HepG2 (cell line): ENCODE data around the gene TAF5. TPM values are rescaled to one million over a fixed set of nuclear protein-coding genes. Genes with fewer than 3 reads are reported as not detected.

Experiments used
- ATAC-seq: fragments of 200-7000 bp; cut with Tn5 transposase; 3 replicates; pipeline ENCODE4 v1.9.1; 2020; ENCODE audit warnings: mild to moderate bottlenecking, moderate library complexity
- BruUV-seq: library from RNA; stranded (reverse); fragments of 400-500 nt; replicated peaks from 2 replicates; lab custom pipeline; 2021; lab: Mats Ljungman, UMichigan
- CTCF ChIA-PET: fragments of 300-600 bp; formaldehyde crosslinking; extraction: SDS; loops from one replicate; lab custom pipeline; 2021; ENCODE audit warnings: low total read pairs, inconsistent platforms, low intra/inter-chr PET ratio; lab: Yijun Ruan, JAX
- POLR2A ChIA-PET: fragments of 350-600 bp; sonication (Branson Sonifier 250); formaldehyde crosslinking; loops from one replicate; lab custom pipeline; 2020; ENCODE audit warnings: antibody characterized with exemption, inconsistent platforms; lab: Yijun Ruan, JAX
- DNase-seq: peaks from one replicate; pipeline ENCODE4 v3.0.0-alpha.2; 2015; ENCODE audit warnings: low spot score
- FAIRE-seq: peaks from 3 replicates; lab custom pipeline; 2011; peaks lifted over from hg19 to GRCh38; lab: Jason Lieb, UNC
- H2AFZ ChIP-seq: one replicate; pipeline ENCODE4 v1.6.1; 2011; ENCODE audit warnings: low read length, inconsistent platforms
- H3K27ac ChIP-seq: fragments of 300-600 bp; 3 replicates; pipeline ENCODE4 v1.8.0; 2011; ENCODE audit warnings: mixed run types, mild to moderate bottlenecking, mixed read lengths, low read length, inconsistent platforms; ENCODE audit not compliant: insufficient read depth; ENCODE audit errors: extremely low read length
- H3K27me3 ChIP-seq, 2 experiments: fragments of 200-600 bp in 1 of 2; 2 replicates in 1 of 2; 3 replicates in 1 of 2; pipeline versions ENCODE4 v1.6.0 to v1.8.0; 2011; ENCODE audit warnings: low read length in 2 of 2, mild to moderate bottlenecking in 2 of 2, moderate library complexity in 2 of 2, inconsistent platforms in 1 of 2; ENCODE audit not compliant: insufficient read depth in 2 of 2, control insufficient read depth in 1 of 2
- H3K36me3 ChIP-seq, 2 experiments: fragments of 200-600 bp in 1 of 2; replicated peaks in 1 of 2; 2 replicates in 1 of 2; 3 replicates in 1 of 2; pipeline versions ENCODE4 v1.5.1 to v1.8.0; 2011; ENCODE audit warnings: low read length in 2 of 2, inconsistent platforms in 1 of 2; ENCODE audit not compliant: insufficient read depth in 2 of 2, control insufficient read depth in 1 of 2
- H3K4me1 ChIP-seq: 2 replicates; pipeline ENCODE4 v1.5.1; 2012; ENCODE audit warnings: low read length, inconsistent platforms; ENCODE audit not compliant: insufficient read depth
- H3K4me2 ChIP-seq: 2 replicates; pipeline ENCODE4 v1.6.0; 2011; ENCODE audit warnings: low read depth, low read length, inconsistent platforms
- H3K4me3 ChIP-seq, 3 experiments: fragments of 200-600 bp in 1 of 3; sonication (generic), shearing (Covaris generic) in 1 of 3; replicated peaks in 1 of 3; 2 replicates each; pipeline ENCODE4 v1.5.1; 2011 to 2016; ENCODE audit warnings: low read length in 3 of 3, inconsistent platforms in 2 of 3, low read depth in 2 of 3, mild to moderate bottlenecking in 2 of 3, control low read depth in 1 of 3, mixed read lengths in 1 of 3; ENCODE audit not compliant: insufficient read depth in 1 of 3
- H3K79me2 ChIP-seq: one replicate; pipeline ENCODE4 v1.6.1; 2011; ENCODE audit warnings: low read length, inconsistent platforms; ENCODE audit not compliant: insufficient read depth
- H3K9ac ChIP-seq: 2 replicates; pipeline ENCODE4 v1.6.0; 2011; ENCODE audit warnings: mild to moderate bottlenecking, low read depth, low read length, inconsistent platforms; ENCODE audit not compliant: insufficient read depth
- H3K9me3 ChIP-seq: 2 replicates; pipeline ENCODE4 v1.5.1; 2012; ENCODE audit warnings: mild to moderate bottlenecking, low read length
- H4K20me1 ChIP-seq: 2 replicates; pipeline ENCODE4 v1.6.0; 2011; ENCODE audit warnings: inconsistent platforms, mild to moderate bottlenecking, low read length, moderate library complexity; ENCODE audit not compliant: insufficient read depth
- CBX2 ChIP-seq, 2 experiments: fragments of 200-600 bp in 1 of 2; sonication (generic); formaldehyde crosslinking in 1 of 2; IDR thresholded peaks; 2 replicates each; pipeline versions ENCODE4 v1.7.0 to v1.8.1; 2018 to 2022; ENCODE audit warnings: low read depth in 2 of 2, low read length in 1 of 2, mild to moderate bottlenecking in 1 of 2, missing genetic modification reagents in 1 of 2
- FOXA1 ChIP-seq, 2 experiments: fragments of 450-650 bp in 1 of 2; sonication (generic) in 1 of 2; formaldehyde crosslinking in 1 of 2; IDR thresholded peaks; 2 replicates each; pipeline versions ENCODE4 v1.4.0 to v1.6.1; 2016 to 2020; ENCODE audit warnings: missing genetic modification reagents in 1 of 2
- REL ChIP-seq: sonication (generic); formaldehyde crosslinking; conservative IDR thresholded peaks from 2 replicates; pipeline ENCODE4 v1.8.0; 2022; ENCODE audit warnings: mild to moderate bottlenecking, missing genetic modification reagents, moderate library complexity
- RXRA ChIP-seq: sonication (generic); formaldehyde crosslinking; IDR thresholded peaks from 2 replicates; pipeline ENCODE4 v1.5.1; 2020; ENCODE audit warnings: missing genetic modification reagents
- SP4 ChIP-seq: sonication (generic); formaldehyde crosslinking; IDR thresholded peaks from 2 replicates; pipeline ENCODE4 v1.8.1; 2023; ENCODE audit warnings: mild to moderate bottlenecking, missing genetic modification reagents
- STAG1 ChIP-seq: sonication (generic); formaldehyde crosslinking; IDR thresholded peaks from 2 replicates; pipeline ENCODE4 v1.4.0; 2020; ENCODE audit warnings: missing genetic modification reagents
- SUZ12 ChIP-seq: fragments of 150-350 bp; IDR thresholded peaks from 2 replicates; pipeline ENCODE4 v1.6.1; 2014; ENCODE audit warnings: low read depth, low read length
- ZMYM3 ChIP-seq: sonication (generic); formaldehyde crosslinking; IDR thresholded peaks from 2 replicates; pipeline ENCODE4 v1.5.1; 2020; ENCODE audit warnings: mild to moderate bottlenecking, missing genetic modification reagents
- ZNF232 ChIP-seq: sonication (generic); formaldehyde crosslinking; IDR thresholded peaks from 2 replicates; pipeline ENCODE4 v1.4.0; 2020; ENCODE audit warnings: missing genetic modification reagents, borderline replicate concordance
- ZNF251 ChIP-seq: sonication (generic); formaldehyde crosslinking; IDR thresholded peaks from 2 replicates; pipeline ENCODE4 v1.9.0; 2021; ENCODE audit warnings: mild to moderate bottlenecking, missing genetic modification reagents
- ZNF274 ChIP-seq: sonication (generic); formaldehyde crosslinking; IDR thresholded peaks from 2 replicates; pipeline ENCODE4 v1.5.1; 2020; ENCODE audit warnings: mild to moderate bottlenecking, missing genetic modification reagents
- ZNF557 ChIP-seq: sonication (generic); formaldehyde crosslinking; IDR thresholded peaks from 2 replicates; pipeline ENCODE4 v1.4.0; 2020; ENCODE audit warnings: missing genetic modification reagents
- WGBS: methylation state at CpG from one replicate; pipeline ENCODE4 v1.1.6; 2017; ENCODE audit warnings: low lambda C conversion rate; 5-methylcytosine and 5-hydroxymethylcytosine counted together
- in situ Hi-C: cut with HindIII; loops from 2 replicates; pipeline ENCODE4 v1.10.0; 2017; ENCODE audit warnings: low pct_unique_long_range_greater_than_20kb; ENCODE audit not compliant: extremely low pct_ligation_motif_present
- intact Hi-C: fragments of 100-400 bp; cut with micrococcal nuclease; formaldehyde crosslinking; loops from one replicate; pipeline ENCODE4 v1.10.0; 2022; ENCODE audit not compliant: unreplicated experiment
- polyA plus RNA-seq, 8 experiments: library from polyadenylated mRNA; depleted of rRNA in 3 of 8; stranded (reverse) in 7 of 8; unstranded in 1 of 8; fragments of >200 nt; fragmentation: Illumina TruSeq in 4 of 8; extraction: Trizol in 4 of 8; gene quantifications; 2 replicates each; pipeline versions ENCODE4 v1.2.1 to v1.2.3, GENCODE V29; 2011 to 2016; ENCODE audit warnings: low read depth in 4 of 8, missing spikeins in 1 of 8, mixed read lengths in 1 of 8; ENCODE audit not compliant: insufficient read depth in 1 of 8
- total RNA-seq, 5 experiments: library from RNA; depleted of rRNA; stranded (reverse); fragments of >200 nt; fragmentation: Illumina TruSeq; extraction: Trizol; gene quantifications; 2 replicates each; pipeline ENCODE4 v1.2.3, GENCODE V29; 2016; ENCODE audit warnings: low read depth in 1 of 5
- TF ChIP-seq, protein P1 (sequence below): sonication (generic); formaldehyde crosslinking; IDR thresholded peaks from 2 replicates; pipeline ENCODE4 v1.5.0; 2020; ENCODE audit warnings: mild to moderate bottlenecking, missing genetic modification reagents
- TF ChIP-seq, protein P2 (sequence below): fragments of 450-650 bp; IDR thresholded peaks from 2 replicates; pipeline ENCODE4 v1.6.1; 2017
- TF ChIP-seq, protein P3 (sequence below): sonication (generic); formaldehyde crosslinking; IDR thresholded peaks from 2 replicates; pipeline ENCODE4 v1.8.0; 2023; ENCODE audit warnings: mild to moderate bottlenecking, missing genetic modification reagents

The TAF5 gene
- total and polyA plus RNA-seq, 2 of the 13 experiments (the other 11 are each of a cell fraction or from before 2014, with no cell fraction given), result 3.8 to 8.7 TPM

DNA sequence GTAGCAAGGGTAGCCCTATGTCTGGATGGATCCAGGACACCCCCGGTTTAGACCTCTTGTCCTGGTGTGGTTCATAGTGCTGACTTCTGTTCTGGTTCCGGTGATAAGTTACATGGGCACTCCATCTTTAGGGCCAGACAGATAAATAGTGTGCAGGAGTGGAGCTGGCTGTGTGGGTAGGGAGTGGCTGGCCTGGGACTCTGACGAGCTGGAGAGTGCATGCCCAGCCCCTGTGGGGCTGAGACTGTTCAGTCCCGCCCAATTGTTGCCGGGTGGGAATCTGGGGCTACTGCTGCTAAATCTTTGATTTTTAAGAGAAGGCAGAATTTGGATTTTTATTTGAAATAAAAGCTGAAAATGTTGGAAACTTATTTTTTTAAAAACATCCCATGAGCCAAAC, 56.0 kb downstream of the TAF5 start:
- ChIA-PET CTCF (no interaction called here), POLR2A (no interaction called here)
- ATAC-seq, result no peak
- Histone ChIP-seq H3K9me3 (no peaks in the 10 kb centered on the region), H3K79me2 (no peaks in the 10 kb centered on the region), H4K20me1 (no peaks in the 10 kb centered on the region), H2AFZ (no peak overlapping the region), H3K4me3 (no peak overlapping the region), H3K4me1 (peaks cover 10% of the 10 kb centered on the region; the same call in 1 of the 2 replicates), H3K4me2 (no peak overlapping the region), H3K36me3 (peaks cover 42 to 81% of the 10 kb centered on the region in 2 experiments), H3K9ac (no peak overlapping the region), H3K27ac (no peak overlapping the region), H3K27me3 (no peaks in the 10 kb centered on the region)
- no peak for TF ChIP-seq ZNF274 (CRISPR knock-in tag)
- TF ChIP-seq FOXA1 (IDR thresholded peaks at IDR 0.05), result no peak
- no peak for TF ChIP-seq FOXA1 (CRISPR knock-in tag; IDR thresholded peaks at IDR 0.05)
- TF ChIP-seq SUZ12, result no peak
- no peak for TF ChIP-seq ZNF557 (CRISPR knock-in tag)
- TF ChIP-seq, protein P1, sequence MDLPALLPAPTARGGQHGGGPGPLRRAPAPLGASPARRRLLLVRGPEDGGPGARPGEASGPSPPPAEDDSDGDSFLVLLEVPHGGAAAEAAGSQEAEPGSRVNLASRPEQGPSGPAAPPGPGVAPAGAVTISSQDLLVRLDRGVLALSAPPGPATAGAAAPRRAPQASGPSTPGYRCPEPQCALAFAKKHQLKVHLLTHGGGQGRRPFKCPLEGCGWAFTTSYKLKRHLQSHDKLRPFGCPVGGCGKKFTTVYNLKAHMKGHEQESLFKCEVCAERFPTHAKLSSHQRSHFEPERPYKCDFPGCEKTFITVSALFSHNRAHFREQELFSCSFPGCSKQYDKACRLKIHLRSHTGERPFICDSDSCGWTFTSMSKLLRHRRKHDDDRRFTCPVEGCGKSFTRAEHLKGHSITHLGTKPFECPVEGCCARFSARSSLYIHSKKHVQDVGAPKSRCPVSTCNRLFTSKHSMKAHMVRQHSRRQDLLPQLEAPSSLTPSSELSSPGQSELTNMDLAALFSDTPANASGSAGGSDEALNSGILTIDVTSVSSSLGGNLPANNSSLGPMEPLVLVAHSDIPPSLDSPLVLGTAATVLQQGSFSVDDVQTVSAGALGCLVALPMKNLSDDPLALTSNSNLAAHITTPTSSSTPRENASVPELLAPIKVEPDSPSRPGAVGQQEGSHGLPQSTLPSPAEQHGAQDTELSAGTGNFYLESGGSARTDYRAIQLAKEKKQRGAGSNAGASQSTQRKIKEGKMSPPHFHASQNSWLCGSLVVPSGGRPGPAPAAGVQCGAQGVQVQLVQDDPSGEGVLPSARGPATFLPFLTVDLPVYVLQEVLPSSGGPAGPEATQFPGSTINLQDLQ (CRISPR knock-in tag), result no peak
- no peak for FAIRE-seq
- in situ Hi-C loops (no loop called here), intact Hi-C loops (no loop called here)
- DNase-seq, result no peak
- WGBS, result 99% methylated on average over 5 of the region's 5 CpGs
- BruUV-seq, result no TSS peak

DNA sequence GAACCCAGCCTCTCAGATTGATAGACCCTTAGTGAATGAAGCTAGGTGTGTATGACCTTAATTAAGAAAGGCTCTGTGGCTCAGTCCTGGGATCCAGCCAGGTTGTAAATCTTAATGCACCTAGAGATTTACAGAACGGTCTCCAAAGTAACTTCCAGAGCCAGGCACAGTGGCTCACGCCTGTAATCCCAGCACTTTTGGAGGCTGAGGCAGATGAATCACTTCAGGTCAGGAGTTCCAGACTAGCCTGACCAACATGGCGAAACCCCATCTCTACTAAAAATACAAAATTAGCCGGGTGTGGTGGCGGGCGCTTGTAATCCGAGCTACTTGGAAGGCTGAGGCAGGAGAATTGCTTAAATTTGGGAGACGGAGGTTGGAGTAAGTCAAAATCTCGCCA, 60.1 kb downstream of the TAF5 start:
- H3K36me3 ChIP-seq, result peaks cover 27 to 77% of the 10 kb centered on the region in 2 experiments
- TF ChIP-seq SP4 (CRISPR knock-in tag) (no peak), REL (CRISPR knock-in tag) (no peak), ZNF251 (CRISPR knock-in tag) (no peak), STAG1 (CRISPR knock-in tag) (no peak), ZNF232 (CRISPR knock-in tag) (no peak), CBX2 (IDR thresholded peaks at IDR 0.05; ENCODE audit: low read depth, low read length) (no peak), CBX2 (CRISPR knock-in tag; IDR thresholded peaks at IDR 0.05; ENCODE audit: low read depth) (no peak), ZMYM3 (CRISPR knock-in tag) (no peak), RXRA (CRISPR knock-in tag) (no peak)
- TF ChIP-seq, protein P2, sequence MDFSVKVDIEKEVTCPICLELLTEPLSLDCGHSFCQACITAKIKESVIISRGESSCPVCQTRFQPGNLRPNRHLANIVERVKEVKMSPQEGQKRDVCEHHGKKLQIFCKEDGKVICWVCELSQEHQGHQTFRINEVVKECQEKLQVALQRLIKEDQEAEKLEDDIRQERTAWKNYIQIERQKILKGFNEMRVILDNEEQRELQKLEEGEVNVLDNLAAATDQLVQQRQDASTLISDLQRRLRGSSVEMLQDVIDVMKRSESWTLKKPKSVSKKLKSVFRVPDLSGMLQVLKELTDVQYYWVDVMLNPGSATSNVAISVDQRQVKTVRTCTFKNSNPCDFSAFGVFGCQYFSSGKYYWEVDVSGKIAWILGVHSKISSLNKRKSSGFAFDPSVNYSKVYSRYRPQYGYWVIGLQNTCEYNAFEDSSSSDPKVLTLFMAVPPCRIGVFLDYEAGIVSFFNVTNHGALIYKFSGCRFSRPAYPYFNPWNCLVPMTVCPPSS, result no peak
- TF ChIP-seq, protein P3, sequence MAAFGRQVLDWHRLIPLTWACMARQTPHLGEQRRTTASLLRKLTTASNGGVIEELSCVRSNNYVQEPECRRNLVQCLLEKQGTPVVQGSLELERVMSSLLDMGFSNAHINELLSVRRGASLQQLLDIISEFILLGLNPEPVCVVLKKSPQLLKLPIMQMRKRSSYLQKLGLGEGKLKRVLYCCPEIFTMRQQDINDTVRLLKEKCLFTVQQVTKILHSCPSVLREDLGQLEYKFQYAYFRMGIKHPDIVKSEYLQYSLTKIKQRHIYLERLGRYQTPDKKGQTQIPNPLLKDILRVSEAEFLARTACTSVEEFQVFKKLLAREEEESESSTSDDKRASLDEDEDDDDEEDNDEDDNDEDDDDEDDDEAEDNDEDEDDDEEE (CRISPR knock-in tag), result no peak

More for the DNA sequence above, 60.1 kb downstream of the TAF5 start:
- H3K4me2 ChIP-seq, result no peak overlapping the region
- DNase-seq (no peak), ATAC-seq (no peak), FAIRE-seq (no peak)
- no peaks in the 10 kb centered on the region for H3K79me2 ChIP-seq
- CTCF ChIA-PET, result no interaction called here
- no peaks in the 10 kb centered on the region for H3K27me3 ChIP-seq
- no peak overlapping the region for H3K9ac ChIP-seq
- WGBS, result 98% methylated on average over 9 of the region's 9 CpGs
- H3K4me1 ChIP-seq, result peaks cover 8% of the 10 kb centered on the region
- H3K9me3 ChIP-seq, result no peaks in the 10 kb centered on the region
- H3K27ac ChIP-seq, result no peak overlapping the region
- intact Hi-C loops, result no loop called here
- no TSS peak for BruUV-seq
- H2AFZ ChIP-seq, result no peak overlapping the region
- in situ Hi-C loops, result no loop called here
- no peak overlapping the region for H3K4me3 ChIP-seq
- H4K20me1 ChIP-seq, result no peaks in the 10 kb centered on the region
- POLR2A ChIA-PET, result no interaction called here
